Colon (tissue), 2 donors: ENCODE data around the gene ITCH.

ENCODE experiments used
- FAIRE-seq: peaks from 2 replicates; lab custom pipeline; 2012; peaks lifted over from hg19 to GRCh38; lab: Jason Lieb, UNC
- donor health status: control.
- donor health status: control.

The ITCH gene

DNA sequence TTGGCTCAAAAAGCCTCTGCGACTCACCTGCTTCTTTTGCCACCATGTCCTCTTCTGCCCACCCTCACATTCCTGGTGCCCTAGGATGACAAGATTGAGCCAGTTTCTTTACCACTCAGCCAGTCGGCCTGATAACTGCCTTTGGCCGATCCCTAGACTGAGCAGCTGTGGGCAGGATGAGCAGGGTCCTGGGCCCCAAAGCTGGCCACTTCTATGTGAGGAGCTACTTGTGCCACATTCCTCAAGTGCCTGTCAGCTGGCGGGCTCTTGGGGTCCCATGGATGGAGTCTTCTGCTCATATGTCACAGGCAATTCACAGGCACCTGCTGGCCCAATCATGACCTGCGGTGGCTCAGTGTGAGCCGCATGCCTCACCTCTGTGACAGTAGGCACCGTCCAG, 169.7 kb downstream of the ITCH start:
- FAIRE-seq: no peak

- no peak for FAIRE-seq
Measured at GRCh38 chr20:34534391-34535165, 171.5 kb downstream of the ITCH start.

DNA sequence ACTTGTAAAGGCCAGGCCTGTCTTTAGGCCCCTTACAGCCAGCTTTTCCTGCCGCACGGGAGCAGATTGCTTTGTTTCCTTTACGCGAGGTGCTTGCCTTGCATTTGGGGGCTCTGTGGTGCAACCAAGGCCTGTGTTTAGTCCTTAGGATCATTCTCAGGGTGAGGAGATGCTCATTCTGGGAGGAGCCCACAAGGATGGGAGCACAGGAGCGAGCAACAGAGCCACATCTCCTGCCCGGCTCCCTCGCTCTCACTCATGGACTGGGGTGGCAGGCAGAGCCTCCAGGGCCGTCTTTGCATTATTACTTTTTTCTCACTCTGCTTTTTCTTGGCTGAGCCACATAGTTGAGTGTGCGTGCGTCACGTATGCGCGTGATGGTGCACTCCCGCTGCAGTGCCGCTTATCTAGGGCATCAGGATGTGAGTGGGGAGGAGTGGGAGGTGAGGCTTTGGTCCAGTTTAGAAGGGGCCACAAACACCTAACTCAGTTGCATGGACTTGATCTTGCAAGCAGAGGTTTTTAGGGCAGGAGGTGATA, 172.3 kb downstream of the ITCH start:
- FAIRE-seq: no peak

GRCh38 chr20:34535857-34536256, 172.8 kb downstream of the ITCH start:
- no peak for FAIRE-seq

GRCh38 chr20:34536798-34537394, 173.8 kb downstream of the ITCH start:
- no peak for FAIRE-seq

GRCh38 chr20:34537651-34538050, 174.6 kb downstream of the ITCH start:
- FAIRE-seq: no peak

DNA sequence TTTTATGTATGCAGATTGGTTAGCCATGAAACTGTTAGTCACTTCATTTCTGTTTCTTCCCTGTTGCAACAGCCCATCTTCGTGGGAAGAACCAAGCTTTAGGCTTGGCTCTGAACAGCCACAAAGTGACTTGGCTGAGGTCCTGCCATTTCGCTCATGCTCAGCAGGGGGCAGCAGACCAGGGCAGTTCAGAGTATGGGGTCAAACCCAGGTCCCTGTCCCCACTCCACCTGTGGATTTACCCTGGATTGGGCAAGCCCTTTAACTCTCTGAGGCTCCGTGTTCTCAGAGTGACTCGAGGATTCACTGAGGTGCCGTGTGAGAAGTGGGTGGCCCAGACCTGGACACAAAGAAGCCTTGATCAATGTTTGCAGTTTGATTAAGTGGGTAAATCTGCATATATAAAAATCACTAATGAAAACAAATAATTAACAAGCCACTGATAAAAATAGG, 175.6 kb downstream of the ITCH start:
- no peak for FAIRE-seq

GRCh38 chr20:34539756-34540155, 176.7 kb downstream of the ITCH start:
- no peak for FAIRE-seq

DNA sequence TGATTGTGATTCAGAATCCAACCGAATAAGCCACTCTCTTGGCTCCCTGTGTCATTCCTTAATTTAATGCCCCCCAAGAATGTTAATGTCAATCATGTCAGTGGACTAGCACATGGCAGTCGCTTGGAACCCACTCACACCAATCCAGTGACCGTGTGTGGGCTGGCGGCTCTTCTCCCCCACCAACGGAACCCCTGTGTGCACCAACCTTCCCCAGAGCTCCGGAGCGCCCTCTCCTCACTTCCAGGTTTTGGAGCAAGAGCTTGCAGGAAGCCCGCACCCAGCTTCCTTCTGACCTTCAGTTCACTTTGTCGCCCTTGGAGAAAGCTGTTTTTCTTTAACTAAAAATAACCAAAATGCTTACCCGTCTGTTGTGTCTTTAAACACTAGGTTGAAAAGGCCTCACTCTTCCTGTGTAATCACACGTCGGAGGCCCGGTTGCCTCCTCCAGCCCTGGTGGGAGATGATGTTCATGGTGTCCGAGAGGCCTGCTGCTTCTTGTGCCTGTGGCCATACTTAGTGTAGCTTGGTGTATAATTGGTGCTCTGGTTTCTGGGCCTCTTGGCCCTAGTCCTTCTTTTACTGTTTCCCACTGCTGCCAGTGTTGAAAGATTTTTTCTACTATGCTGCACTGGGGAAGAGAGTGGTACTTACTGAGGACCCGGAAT, 177.7 kb downstream of the ITCH start:
- no peak for FAIRE-seq

DNA sequence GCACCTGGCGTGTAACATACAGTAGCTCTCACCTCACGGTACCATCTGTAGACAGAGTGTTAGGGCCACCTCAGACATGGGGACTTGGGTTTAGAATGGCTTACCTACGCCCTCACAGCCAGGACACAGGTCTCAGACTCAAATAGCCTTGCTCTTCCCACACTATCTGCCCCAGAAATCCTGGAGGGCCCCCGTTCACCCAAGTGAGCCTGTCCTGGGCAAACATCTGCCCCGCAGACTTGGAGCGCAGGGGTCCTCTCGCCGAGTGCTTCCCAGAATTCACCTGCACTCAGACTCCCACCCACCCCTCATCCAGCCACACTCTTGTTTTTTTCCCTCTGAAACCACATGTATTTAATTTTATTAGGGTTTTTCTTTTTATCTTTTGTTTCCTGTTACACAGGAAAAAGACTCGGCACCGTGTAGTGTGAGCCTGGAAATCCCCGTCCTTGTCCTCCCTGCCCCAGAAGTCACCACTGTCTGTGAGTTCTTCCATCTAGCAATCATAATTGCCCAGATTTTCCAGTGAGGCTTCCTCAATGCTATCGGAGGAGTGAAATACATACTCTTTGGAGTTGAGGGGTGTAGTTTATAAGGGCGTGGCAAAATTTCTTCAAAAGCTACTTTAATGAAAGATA, 178.3 kb downstream of the ITCH start:
- FAIRE-seq: no peak

DNA sequence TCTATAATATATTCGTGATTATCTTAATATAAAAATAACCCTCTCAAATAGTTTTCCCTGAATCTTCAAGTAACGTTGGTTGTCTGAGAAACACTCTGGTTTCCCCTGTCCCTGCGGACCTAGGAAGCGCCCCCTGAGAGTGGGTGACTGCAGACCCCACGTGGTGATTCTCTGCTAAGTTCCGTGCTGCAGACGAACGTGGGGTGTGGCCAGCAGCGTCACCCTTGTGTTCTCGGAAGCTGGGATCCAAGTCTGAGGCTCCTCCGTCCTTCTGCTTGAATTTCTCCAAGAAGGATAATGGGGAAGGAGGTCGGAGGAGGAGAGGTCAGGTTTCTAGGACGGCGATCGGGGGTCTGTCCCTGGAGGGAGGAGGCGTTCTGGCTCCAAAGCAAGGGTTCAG, 178.8 kb downstream of the ITCH start:
- no peak for FAIRE-seq

DNA sequence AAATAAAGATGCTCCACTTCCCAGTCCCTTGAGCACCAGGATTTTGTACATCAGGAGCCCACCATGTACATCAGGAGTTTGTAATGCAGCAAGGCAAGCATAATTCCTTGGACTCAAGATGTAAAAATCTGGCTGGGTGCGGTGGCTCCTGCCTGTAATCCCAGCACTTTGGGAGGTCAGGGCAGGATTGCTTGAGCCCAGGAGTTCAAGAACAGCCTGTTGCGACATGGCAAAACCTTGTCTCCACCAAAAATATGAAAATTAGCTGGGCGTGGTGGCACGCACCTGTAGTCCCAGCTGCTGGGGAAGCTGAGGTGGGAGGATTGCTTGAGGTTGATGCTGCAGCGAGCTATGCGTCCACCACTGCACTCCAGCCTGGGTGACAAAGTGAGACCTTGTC, 179.4 kb downstream of the ITCH start:
- no peak for FAIRE-seq

- FAIRE-seq: no peak
Measured at GRCh38 chr20:34543463-34544056, 180.5 kb downstream of the ITCH start.

DNA sequence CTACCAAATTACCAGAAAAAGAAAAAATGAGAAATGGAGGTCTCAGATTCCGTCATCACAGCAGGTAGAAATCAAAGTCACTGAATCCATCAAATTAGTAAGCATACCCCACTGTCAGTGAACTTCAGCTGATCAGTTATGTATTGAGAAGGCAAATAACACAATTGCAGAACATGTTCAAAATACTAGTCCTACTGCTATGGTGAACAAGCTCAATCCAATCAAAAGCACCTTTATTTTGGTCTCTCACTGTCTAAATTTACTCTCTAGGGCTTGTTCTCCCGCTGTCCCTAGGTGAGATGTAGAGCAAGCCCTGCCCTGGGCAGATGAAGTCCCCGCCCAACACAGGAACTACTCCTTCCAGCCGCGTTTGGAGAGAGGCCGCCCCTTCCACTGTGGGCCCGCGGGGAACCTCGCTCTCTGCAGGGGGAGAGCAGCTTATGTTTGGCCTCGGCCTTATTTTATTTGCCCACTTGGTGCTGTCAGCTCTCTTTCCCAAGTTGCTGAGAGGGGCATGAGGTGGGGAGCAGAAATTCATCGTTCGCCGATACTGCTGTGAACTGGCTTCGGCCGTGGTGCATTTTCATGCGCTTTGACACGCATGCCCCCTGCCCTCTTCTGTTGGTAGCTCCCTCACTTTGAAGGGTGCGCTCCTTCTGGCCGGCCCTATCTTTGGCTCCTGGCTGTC, 181.2 kb downstream of the ITCH start:
- no peak for FAIRE-seq

DNA sequence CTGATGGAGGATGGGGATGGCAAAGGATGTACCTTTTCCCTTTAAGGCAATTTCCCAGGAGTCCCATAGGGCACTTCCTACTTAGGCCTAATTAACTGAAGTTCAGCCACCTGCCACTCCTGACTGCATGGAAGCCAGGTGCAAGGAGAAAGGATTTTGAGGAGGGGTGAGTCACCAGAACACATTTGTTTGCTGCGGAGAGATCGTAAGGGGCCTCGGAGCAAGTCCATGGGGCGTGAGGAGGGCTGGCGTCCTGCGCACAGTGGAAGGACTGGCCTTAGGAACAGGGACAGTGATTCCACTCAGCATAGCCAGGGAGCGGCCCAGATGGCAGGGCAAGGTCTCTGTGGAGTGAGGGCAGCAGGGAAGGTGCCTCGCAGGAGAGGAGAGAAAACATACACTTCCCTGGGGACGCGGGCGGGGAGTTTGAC, 183.7 kb downstream of the ITCH start:
- FAIRE-seq: no peak

- FAIRE-seq: no peak
Measured at GRCh38 chr20:34547844-34548613, 185.0 kb downstream of the ITCH start.

GRCh38 chr20:34549291-34549928, 186.3 kb downstream of the ITCH start:
- FAIRE-seq: no peak

- no peak for FAIRE-seq
Measured at GRCh38 chr20:34549929-34550305, 186.8 kb downstream of the ITCH start.

- FAIRE-seq: no peak
Measured at GRCh38 chr20:34552569-34552968, 189.5 kb downstream of the ITCH start.

- no peak for FAIRE-seq
Measured at GRCh38 chr20:34553366-34553867, 190.3 kb downstream of the ITCH start.
